ENCODE data around the gene TMCC2.
"Not testable (repeated sequence)": the region's sequence is repeated elsewhere in the genome, so short reads cannot be mapped to it uniquely, and the experiment has no call there.

The TMCC2 gene

DNA sequence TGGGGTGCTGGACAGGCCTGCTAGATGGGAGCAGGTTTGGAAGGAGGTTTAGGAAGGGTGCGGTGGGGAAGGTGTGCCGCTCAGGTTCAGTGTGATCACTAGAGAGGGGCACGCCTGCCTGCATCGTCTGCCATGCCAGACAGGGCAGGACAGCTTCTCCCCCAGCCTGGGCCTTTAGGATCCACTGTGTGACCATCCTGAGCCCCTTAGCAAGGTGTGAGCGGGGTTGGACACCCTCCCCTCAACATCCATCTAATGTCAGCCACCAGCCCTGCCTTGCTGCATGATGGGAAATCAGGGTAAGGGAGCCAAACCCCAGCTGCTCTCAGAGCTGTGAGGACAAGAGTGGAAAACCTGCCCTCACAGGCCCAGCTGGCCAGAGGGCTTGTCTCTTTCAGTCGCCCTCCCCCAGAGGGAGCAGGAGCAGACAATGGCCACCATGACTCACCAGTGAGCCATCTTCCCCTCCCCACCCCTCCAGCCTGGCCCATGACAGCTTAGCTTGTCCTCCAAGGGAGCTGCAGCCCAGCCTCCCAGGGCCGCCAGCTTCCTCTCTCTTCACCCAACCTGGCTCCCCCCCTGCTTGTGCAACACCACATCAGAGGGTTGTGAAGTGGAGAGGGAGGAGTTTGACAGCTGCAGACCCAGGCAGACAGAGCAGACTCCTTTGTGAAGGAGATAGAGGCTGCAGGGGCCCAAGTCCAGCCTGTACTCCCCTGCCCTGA is 56.8 kb downstream of the TMCC2 start:
- DNase-seq = no peak

- DNase-seq = no peak
These were observed 57.8 kb downstream of the TMCC2 start for GRCh38 chr1:205285381-205286101.

- no peak for DNase-seq
These were observed 58.7 kb downstream of the TMCC2 start for GRCh38 chr1:205286335-205286950.

DNA sequence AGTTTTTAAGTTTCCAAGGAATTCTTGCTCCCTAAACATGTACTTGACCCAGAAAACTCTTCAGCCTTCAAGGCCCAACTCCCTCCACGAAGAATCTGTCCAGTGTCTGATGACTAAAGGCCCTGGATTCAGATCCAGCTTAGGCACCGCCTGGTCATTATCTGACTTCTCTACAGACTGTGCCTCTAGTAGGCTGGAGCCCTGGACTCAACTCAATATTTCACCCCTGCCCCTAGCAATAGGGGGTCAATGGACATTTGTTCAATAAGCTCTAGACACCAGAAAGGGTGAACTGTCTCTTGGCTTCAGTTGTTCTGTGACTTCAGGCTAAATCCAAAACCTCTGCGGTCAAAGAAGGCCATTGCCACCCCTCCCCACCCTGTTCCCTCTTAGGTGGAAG is 59.3 kb downstream of the TMCC2 start:
- no peak for DNase-seq

- DNase-seq = no peak
These were observed 60.2 kb downstream of the TMCC2 start for GRCh38 chr1:205287767-205288559.

DNA sequence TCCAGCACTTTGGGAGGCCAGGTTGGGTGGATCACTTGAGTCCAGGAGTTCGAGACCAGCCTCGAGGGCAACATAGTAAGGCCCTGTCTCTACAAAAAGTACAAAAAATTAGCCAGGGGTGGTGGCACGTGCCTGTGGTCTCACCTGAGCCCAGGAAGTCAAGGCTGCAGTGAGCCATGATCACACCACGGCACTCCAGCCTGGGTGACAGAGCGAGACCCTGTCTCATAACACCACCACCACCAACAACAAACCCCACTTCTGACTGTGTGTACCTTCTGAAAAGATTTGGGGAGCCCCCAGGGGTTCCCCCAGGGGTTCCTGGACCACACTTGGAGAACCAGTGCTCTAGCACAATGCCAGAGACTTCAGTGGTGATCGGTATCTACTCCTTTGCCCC is 63.9 kb downstream of the TMCC2 start:
- DNase-seq = no peak

DNA sequence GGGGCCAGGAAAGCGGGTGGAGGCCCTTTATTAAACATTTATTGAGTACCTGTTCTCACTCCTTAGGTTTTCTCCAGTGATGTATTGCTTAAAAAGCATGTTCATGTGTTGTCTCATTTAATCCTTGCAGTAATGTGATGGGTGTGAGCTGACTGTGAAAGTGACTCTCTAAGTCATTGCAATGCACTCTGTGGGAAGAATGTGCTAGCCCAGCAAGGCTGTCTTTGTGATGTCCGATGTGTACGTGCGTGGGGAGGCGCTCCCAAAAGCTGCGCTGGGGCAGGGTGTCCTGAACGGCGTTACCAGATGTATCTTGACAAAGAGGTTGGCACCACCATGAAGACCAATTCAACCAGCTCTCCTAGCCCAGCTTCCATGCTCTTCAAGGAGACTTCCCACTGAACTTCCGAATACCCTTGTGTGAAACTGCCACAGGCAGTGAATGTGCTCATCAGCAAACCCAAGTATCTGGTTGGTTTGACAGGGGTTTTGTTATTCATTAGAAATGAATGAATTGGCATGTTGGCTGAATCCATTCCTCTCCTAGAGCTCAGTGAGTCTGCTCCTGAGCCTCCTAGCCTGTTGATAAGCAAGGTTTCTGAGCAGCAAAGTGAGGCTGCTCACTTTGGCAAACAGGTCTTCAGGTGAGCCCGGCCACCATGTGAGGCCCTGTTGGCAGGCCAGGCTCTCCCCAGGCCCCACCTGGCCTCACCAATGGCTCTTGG is 65.8 kb downstream of the TMCC2 start:
- no peak for DNase-seq

- DNase-seq = no peak
These were observed 66.6 kb downstream of the TMCC2 start for GRCh38 chr1:205294175-205294917.

DNA sequence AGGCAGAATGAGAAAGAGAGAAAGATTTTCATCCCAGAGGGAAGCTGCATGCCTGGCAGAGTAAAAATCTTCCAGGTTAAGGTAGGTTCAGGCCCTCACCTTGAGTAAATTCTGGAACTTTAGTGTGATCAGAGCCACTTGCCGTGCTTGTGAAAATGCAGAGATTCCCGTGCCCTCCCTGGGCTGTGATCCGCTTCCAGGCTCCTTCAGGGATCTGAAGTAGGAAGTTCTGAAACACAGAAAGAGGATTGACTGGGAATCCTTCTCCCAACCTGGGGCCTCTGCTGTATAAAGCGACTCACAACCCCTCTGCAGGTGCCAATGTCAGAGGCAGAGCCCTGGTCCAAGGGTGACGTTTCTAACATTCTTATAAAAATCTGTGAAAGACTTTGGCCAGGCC is 67.2 kb downstream of the TMCC2 start:
- no peak for DNase-seq

GRCh38 chr1:205296154-205296553 is 68.4 kb downstream of the TMCC2 start:
- DNase-seq = no peak

DNA sequence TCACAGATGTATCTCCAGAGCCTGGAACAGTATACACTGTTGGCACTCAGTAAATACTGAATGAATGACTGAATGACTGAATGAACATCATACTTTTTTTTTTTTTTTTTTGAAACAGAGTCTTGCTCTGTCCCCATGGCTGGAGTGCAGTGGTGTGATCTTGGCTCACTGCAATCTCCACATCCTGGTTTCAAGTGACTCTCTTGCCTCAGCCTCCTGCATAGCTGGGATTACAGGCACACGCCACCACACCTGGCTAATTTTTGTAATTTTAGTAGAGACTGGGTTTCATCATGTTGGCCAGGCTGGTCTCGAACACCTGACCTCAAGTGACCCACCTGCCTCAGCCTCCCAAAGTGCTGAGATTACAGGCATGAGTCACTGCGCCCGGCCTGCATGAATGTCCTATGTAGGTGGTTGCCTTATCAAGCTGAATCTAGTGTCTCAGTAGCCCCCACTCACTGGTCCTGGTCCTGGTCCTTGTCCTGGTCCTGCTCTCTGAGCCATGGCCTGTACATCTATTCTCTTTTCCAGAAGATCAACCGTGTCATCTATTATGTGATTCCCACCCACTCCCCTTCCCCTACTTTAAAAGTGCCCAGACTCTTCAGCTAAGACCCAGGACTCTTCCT is 69.9 kb downstream of the TMCC2 start:
- DNase-seq = not testable (repeated sequence)

GRCh38 chr1:205298191-205298994 is 70.6 kb downstream of the TMCC2 start:
- DNase-seq = peak; percentile 89

GRCh38 chr1:205300149-205300548 is 72.4 kb downstream of the TMCC2 start:
- DNase-seq = no peak

GRCh38 chr1:205301205-205301821 is 73.6 kb downstream of the TMCC2 start:
- DNase-seq = peak; percentile 69

DNA sequence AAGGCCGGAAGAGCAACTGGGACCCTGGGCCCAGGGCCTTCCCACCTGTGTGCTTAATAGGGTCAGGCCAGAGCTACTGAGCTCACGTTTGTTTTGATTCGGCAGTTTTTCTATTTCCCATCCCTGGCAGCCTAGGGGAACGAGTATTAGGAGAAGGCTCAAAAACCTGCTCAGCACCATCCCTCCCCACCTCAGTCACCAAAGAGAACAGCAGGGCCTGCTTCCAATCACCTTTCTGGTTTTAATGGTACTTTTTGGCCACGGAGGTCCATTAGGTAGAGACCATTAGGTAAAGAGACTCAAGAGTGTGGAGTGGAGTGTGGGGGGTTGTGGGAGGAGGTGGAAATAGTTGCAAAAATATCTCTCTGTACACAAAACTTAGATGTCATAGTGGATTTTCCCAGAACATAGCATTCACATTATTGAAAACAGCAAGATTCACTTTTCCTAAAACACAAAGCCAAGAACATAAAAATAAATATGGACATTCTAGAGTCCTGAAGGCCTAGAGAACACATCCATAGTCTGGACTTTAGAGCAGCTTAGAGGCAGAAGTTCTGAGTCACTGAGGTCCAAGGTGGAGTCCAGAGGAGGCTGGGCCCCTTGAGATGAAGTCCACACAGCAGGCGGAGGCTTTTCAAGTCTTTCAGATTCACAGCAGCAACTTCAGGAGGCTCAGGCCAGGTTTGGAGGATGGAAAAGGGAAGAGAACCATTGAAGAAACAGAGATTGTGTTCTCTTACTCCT is 74.3 kb downstream of the TMCC2 start:
- DNase-seq = no peak

DNA sequence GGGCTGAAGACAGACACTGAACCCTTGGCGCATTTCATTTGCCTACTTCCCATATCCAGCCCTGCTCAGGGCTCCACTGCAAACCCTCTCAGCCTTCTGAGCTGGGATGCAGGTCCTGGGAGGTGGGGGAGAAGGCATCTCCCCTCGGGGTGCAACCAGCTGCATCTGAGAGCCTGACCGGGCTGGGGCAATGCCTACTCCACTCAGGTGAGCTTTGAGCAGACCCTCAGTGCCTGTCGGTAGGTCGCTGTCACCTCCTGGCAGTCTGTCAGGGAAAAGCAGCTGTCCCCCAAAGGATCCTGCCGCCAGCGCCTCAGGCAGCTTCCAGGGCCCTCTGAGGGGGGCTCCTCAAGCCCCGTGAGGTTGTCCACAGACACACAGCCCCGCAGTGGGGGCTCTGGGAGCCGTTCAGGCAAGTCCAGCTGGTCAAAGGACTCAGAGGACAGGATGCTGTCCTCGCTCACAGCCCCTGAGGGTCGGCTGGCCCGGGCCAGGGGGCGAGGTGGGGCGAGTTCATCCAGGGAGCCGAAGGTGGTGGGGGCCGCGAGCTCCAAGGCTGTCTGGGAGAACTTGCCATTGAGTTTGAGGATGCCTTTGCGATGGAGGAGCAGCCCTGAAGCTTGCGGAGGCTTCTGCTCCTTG is 75.6 kb downstream of the TMCC2 start:
- no peak for DNase-seq

GRCh38 chr1:205304046-205304694 is 76.4 kb downstream of the TMCC2 start:
- no peak for DNase-seq

DNA sequence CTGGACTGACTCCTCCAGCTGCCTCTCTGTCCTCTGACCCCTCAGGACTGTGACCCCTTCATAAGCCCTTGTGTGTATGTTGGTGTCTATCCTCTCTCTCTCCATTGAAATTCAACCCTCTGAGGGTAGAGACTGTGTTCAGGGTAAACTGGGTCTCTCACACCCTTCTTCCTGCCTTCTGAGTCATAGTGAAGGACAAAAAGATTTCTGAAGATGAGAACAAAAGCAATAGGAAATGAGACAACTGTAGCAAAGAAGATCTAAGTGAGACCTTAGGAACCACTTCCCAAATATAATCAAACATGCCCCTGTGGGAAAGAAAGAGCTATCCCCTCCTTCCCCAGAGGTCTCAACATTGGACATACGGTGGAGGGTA is 76.9 kb downstream of the TMCC2 start:
- DNase-seq = no peak

All from NCI-H2171 (cell line).